ENCODE results near the gene COG5.

Gene COG5

DNA sequence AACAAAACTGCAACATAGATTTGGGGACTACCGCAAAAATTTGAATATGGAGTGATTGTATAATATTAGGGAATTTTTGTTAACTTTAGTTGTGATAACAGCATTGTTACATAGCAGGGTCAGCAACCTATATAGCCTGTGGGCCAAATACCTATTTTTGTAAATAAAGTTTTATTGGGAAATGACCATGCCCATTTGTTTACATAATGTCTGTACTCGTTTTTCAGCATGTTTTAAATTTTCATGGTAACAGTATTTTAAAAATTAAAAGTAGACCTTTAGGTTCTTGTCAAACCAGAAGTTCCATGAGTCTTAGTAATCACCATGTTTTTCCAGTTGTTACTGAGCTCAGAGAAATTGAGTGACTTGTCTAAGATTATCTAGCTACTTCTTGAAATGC, 21.0 kb upstream of the COG5 start:
- Histone ChIP-seq H3K14ac (ENCODE audit: low read length in 2 of 2) (no peak overlapping the region), H3K27ac (ENCODE audit: low read length, poor library complexity, severe bottlenecking) (no peak overlapping the region), H3K79me1 (replicated peaks; ENCODE audit: low read length, poor library complexity, severe bottlenecking) (peaks cover 23% of the 10 kb centered on the region), H2BK15ac (ENCODE audit: low read depth, poor library complexity, severe bottlenecking) (no peak overlapping the region), H3K23ac (ENCODE audit: low read length in 2 of 2) (no peak overlapping the region), H2BK5ac (ENCODE audit: low read depth, low read length, poor library complexity, severe bottlenecking) (no peak overlapping the region), H2AK5ac (ENCODE audit: low read length, severe bottlenecking) (no peak overlapping the region), H2BK120ac (ENCODE audit: low read depth, low read length) (no peak overlapping the region), H3K9ac (ENCODE audit: low read length) (no peak overlapping the region), H3K4ac (ENCODE audit: low read depth in 1 of 2, low read length in 2 of 2) (no peak overlapping the region), H3K9me3 (ENCODE audit: control insufficient read depth, low read length) (no peaks in the 10 kb centered on the region), H3K4me1 (ENCODE audit: control insufficient read depth, insufficient read depth, low read depth, low read length) (no peaks in the 10 kb centered on the region), H3K27me3 (ENCODE audit: control insufficient read depth in 1 of 2, insufficient read depth in 1 of 2, low read length in 2 of 2) (no peaks in the 10 kb centered on the region), H2BK12ac (ENCODE audit: low read length in 2 of 2) (no peak overlapping the region), H3K36me3 (ENCODE audit: control insufficient read depth in 1 of 2, insufficient read depth in 2 of 2, low read depth in 1 of 2, low read length in 2 of 2) (peaks cover 10 to 50% of the 10 kb centered on the region in 2 experiments), H2AFZ (ENCODE audit: low read depth, low read length) (no peak overlapping the region), H3K4me3 (ENCODE audit: insufficient read depth in 1 of 2, low read depth in 1 of 2, low read length in 2 of 2) (no peak overlapping the region), H3K18ac (ENCODE audit: low read depth in 1 of 2, low read length in 2 of 2) (no peak overlapping the region), H4K91ac (ENCODE audit: low read length) (no peak overlapping the region), H3K4me2 (ENCODE audit: low read length, poor library complexity, severe bottlenecking) (no peak overlapping the region), H4K8ac (ENCODE audit: low read length) (no peak overlapping the region)
- WGBS: 100% methylated on average over 1 of the region's 2 CpGs
- DNase-seq: no peak

DNA sequence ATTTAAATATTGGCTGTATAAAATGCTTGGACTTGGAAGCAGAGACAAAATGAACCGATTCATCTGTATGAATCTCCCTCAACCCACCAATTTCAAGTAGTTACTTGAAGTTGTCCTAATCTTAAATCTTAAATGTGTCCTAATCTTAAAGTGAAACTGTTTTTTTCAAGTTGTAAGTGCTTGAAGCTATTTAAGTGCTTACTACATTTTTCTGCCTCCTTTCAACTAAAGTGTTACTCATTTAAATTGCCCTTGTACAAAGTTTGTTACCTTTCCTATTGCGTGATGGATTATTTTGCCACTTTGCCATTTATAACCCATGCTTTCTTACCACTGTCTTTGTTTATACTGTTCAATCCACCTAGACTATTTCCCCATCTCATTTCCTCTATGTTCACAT, 19.2 kb upstream of the COG5 start:
- Histone ChIP-seq H4K91ac (ENCODE audit: low read length) (no peak overlapping the region), H3K4ac (ENCODE audit: low read depth in 1 of 2, low read length in 2 of 2) (no peak overlapping the region), H2BK12ac (ENCODE audit: low read length in 2 of 2) (no peak overlapping the region), H3K4me3 (ENCODE audit: insufficient read depth in 1 of 2, low read depth in 1 of 2, low read length in 2 of 2) (peak overlapping the region in 1 of 2 experiments; percentile 96), H2AFZ (ENCODE audit: low read depth, low read length) (no peak overlapping the region), H3K4me2 (ENCODE audit: low read length, poor library complexity, severe bottlenecking) (no peak overlapping the region), H3K18ac (ENCODE audit: low read depth in 1 of 2, low read length in 2 of 2) (no peak overlapping the region), H3K4me1 (ENCODE audit: control insufficient read depth, insufficient read depth, low read depth, low read length) (no peaks in the 10 kb centered on the region), H2BK15ac (ENCODE audit: low read depth, poor library complexity, severe bottlenecking) (no peak overlapping the region), H2BK120ac (ENCODE audit: low read depth, low read length) (no peak overlapping the region), H3K27me3 (ENCODE audit: control insufficient read depth in 1 of 2, insufficient read depth in 1 of 2, low read length in 2 of 2) (no peaks in the 10 kb centered on the region), H3K36me3 (ENCODE audit: control insufficient read depth in 1 of 2, insufficient read depth in 2 of 2, low read depth in 1 of 2, low read length in 2 of 2) (peaks cover 7 to 35% of the 10 kb centered on the region in 2 experiments), H3K23ac (ENCODE audit: low read length in 2 of 2) (no peak overlapping the region), H3K14ac (ENCODE audit: low read length in 2 of 2) (no peak overlapping the region), H4K8ac (ENCODE audit: low read length) (no peak overlapping the region), H3K79me1 (replicated peaks; ENCODE audit: low read length, poor library complexity, severe bottlenecking) (peaks cover 22% of the 10 kb centered on the region), H2BK5ac (ENCODE audit: low read depth, low read length, poor library complexity, severe bottlenecking) (no peak overlapping the region), H3K27ac (ENCODE audit: low read length, poor library complexity, severe bottlenecking) (no peak overlapping the region), H2AK5ac (ENCODE audit: low read length, severe bottlenecking) (no peak overlapping the region), H3K9ac (ENCODE audit: low read length) (peak overlapping the region; percentile 31), H3K9me3 (ENCODE audit: control insufficient read depth, low read length) (no peaks in the 10 kb centered on the region)
- WGBS: 86% methylated on average over 1 of the region's 2 CpGs
- DNase-seq: peak; percentile 49

DNA sequence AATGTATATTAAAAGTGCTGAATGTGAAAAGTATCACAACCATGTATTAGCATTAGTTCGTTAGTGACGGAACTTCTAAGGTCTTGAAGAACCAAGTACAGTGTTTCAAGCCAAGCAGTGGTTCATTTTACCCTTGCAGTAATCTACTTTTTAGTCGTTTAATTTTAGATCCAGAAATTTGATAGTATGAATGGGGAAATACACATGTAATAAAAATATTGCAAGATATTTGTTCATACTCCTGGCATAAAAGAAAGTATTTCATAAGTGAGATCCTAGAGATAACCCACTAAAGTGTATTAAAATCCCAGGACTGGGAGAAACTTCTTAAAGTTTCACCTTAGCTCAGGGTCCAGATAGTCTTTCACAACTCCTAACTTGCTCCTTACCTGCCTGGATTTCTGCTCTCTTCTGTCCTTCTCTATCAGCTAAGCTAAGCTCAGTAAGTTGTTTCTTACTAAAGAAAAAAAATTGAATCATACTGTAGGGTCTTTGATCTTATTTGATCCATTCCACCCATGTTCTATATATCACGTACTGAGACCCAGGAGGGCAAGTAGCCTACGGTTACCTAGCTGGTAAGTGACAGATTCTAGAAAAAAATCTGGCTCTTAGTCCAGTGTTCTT, 17.8 kb upstream of the COG5 start:
- WGBS: 89% methylated on average over 4 of the region's 5 CpGs
- no peak overlapping the region for H3K18ac ChIP-seq (ENCODE audit: low read depth in 1 of 2, low read length in 2 of 2)
- H3K27me3 ChIP-seq (ENCODE audit: control insufficient read depth in 1 of 2, insufficient read depth in 1 of 2, low read length in 2 of 2): no peaks in the 10 kb centered on the region

DNA sequence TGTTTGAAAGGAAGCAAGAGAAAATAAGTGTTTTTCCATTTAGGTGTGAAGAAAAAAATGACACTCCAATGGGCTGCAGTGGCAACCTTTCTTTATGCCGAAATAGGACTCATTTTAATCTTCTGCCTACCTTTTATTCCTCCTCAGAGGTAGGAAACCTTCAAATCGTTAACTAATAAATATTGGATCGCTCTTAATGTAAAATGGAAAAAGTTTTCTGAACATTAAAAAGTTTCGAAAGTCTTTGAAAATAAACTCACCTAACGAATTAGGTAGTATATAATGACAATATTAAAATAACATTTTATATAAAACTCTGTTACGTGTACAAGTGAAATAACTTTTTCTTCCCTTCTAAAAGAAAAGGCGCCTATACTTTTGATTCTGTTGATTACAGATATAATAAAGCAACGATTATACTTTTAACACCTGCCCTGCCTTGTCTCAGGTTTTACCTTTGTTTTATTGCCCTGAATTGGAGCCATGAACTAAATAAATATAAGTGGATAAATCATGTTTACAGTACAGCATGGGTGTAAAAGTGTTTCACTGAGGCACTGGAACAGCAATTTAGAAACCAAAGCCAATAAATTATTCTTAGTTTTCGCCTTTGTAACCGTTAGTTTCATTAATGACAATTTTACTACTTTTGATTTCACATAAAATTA, 17.1 kb upstream of the COG5 start:
- Histone ChIP-seq H3K4me2 (ENCODE audit: low read length, poor library complexity, severe bottlenecking) (peak overlapping the region; percentile 73), H2BK15ac (ENCODE audit: low read depth, poor library complexity, severe bottlenecking) (no peak overlapping the region), H3K36me3 (ENCODE audit: control insufficient read depth in 1 of 2, insufficient read depth in 2 of 2, low read depth in 1 of 2, low read length in 2 of 2) (peaks cover 3 to 32% of the 10 kb centered on the region in 2 experiments), H3K27ac (ENCODE audit: low read length, poor library complexity, severe bottlenecking) (peak overlapping the region; percentile 23), H2AK5ac (ENCODE audit: low read length, severe bottlenecking) (no peak overlapping the region), H3K9me3 (ENCODE audit: control insufficient read depth, low read length) (no peaks in the 10 kb centered on the region), H2BK12ac (ENCODE audit: low read length in 2 of 2) (no peak overlapping the region), H3K4ac (ENCODE audit: low read depth in 1 of 2, low read length in 2 of 2) (peak overlapping the region in 1 of 2 experiments; percentile 62), H2BK5ac (ENCODE audit: low read depth, low read length, poor library complexity, severe bottlenecking) (no peak overlapping the region), H2AFZ (ENCODE audit: low read depth, low read length) (peak overlapping the region; percentile 68), H4K8ac (ENCODE audit: low read length) (no peak overlapping the region), H3K4me3 (ENCODE audit: insufficient read depth in 1 of 2, low read depth in 1 of 2, low read length in 2 of 2) (peak overlapping the region; percentile 86 to 96), H4K91ac (ENCODE audit: low read length) (no peak overlapping the region), H3K4me1 (ENCODE audit: control insufficient read depth, insufficient read depth, low read depth, low read length) (no peaks in the 10 kb centered on the region), H3K14ac (ENCODE audit: low read length in 2 of 2) (no peak overlapping the region), H3K27me3 (ENCODE audit: control insufficient read depth in 1 of 2, insufficient read depth in 1 of 2, low read length in 2 of 2) (no peaks in the 10 kb centered on the region), H2BK120ac (ENCODE audit: low read depth, low read length) (no peak overlapping the region), H3K18ac (ENCODE audit: low read depth in 1 of 2, low read length in 2 of 2) (peak overlapping the region; percentile 88 to 92), H3K23ac (ENCODE audit: low read length in 2 of 2) (no peak overlapping the region), H3K9ac (ENCODE audit: low read length) (peak overlapping the region; percentile 96), H3K79me1 (replicated peaks; ENCODE audit: low read length, poor library complexity, severe bottlenecking) (peaks cover 15% of the 10 kb centered on the region)
- no peak for DNase-seq
- WGBS: 50% methylated on average over 2 of the region's 10 CpGs

More for the DNA sequence above, 17.8 kb upstream of the COG5 start:
- Histone ChIP-seq H3K14ac (ENCODE audit: low read length in 2 of 2) (no peak overlapping the region), H4K91ac (ENCODE audit: low read length) (no peak overlapping the region), H2BK5ac (ENCODE audit: low read depth, low read length, poor library complexity, severe bottlenecking) (no peak overlapping the region), H3K9ac (ENCODE audit: low read length) (peak overlapping the region; percentile 96), H3K23ac (ENCODE audit: low read length in 2 of 2) (no peak overlapping the region), H3K9me3 (ENCODE audit: control insufficient read depth, low read length) (no peaks in the 10 kb centered on the region), H4K8ac (ENCODE audit: low read length) (no peak overlapping the region), H3K4me3 (ENCODE audit: insufficient read depth in 1 of 2, low read depth in 1 of 2, low read length in 2 of 2) (peak overlapping the region in 1 of 2 experiments; percentile 96), H2AK5ac (ENCODE audit: low read length, severe bottlenecking) (no peak overlapping the region), H3K79me1 (replicated peaks; ENCODE audit: low read length, poor library complexity, severe bottlenecking) (peaks cover 19% of the 10 kb centered on the region), H3K36me3 (ENCODE audit: control insufficient read depth in 1 of 2, insufficient read depth in 2 of 2, low read depth in 1 of 2, low read length in 2 of 2) (peaks cover 3 to 30% of the 10 kb centered on the region in 2 experiments), H3K27ac (ENCODE audit: low read length, poor library complexity, severe bottlenecking) (no peak overlapping the region), H3K4me1 (ENCODE audit: control insufficient read depth, insufficient read depth, low read depth, low read length) (no peaks in the 10 kb centered on the region), H2BK12ac (ENCODE audit: low read length in 2 of 2) (no peak overlapping the region), H3K4ac (ENCODE audit: low read depth in 1 of 2, low read length in 2 of 2) (no peak overlapping the region), H2BK15ac (ENCODE audit: low read depth, poor library complexity, severe bottlenecking) (no peak overlapping the region), H2BK120ac (ENCODE audit: low read depth, low read length) (no peak overlapping the region), H2AFZ (ENCODE audit: low read depth, low read length) (no peak overlapping the region), H3K4me2 (ENCODE audit: low read length, poor library complexity, severe bottlenecking) (no peak overlapping the region)
- DNase-seq: peak; percentile 7

Data from mesenchymal stem cell (in vitro differentiated cells and primary cell).